ENCODE results near the gene CCDC149.
A peak's percentile ranks its signal among the peaks of the same experiment; 100 is the strongest.

Gene CCDC149

DNA sequence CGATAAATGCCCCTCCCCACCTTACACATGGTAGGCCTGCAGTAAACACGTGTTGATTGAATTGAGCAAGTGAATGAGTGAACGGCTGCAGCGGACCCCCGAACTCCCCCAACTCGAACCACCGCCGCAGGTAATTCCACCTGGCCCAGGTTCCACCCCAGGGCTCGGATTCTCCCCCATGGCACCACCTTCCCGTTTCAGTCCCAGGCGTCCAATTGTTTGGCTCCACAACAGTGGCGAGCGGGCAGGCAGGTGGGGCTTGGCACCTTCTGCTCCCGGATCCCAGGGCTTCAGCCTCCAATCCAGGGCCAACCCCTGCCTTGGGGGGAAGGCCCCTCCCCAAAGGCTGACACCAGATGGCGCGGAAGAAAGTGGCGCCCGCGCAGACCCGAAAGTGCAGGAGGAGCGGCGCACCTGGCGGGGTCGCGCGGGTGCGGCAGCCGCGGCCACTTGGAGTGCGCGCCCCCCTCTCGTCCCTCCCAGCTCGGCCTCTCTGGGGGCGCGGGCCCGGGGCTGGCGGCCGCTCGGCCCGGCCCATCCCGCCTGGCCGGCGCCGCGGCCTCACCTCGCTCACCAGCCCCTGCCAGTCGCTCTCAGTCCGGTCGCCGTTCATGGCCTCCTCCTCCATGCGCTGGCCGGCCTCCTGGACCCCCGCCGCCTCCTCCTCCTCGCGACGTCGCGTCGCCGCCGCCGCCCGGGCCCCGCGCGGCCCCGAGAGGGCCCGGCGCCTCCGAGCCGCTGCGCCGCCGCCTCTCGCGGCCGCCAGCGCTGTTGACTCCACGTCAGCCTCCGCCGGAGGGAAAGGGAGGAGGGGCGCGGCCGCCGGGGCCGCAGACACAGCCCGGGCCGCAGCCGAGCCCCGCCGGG lies at the start of gene CCDC149:
TSS of gene CCDC149 (minus strand) at position 791 of the 867 bp plus-strand sequence. CDS start at position 613, 178 bp downstream.
- ATAC-seq = peak; percentile 86
- TF ChIP-seq CREB5 (CRISPR knock-in tag; IDR thresholded peaks at IDR 0.05; ENCODE audit: low read depth) (no peak), ESRRG (CRISPR knock-in tag; IDR thresholded peaks at IDR 0.05) (no peak), ZC3H10 (CRISPR knock-in tag; IDR thresholded peaks at IDR 0.05) (no peak), TOX (CRISPR knock-in tag; IDR thresholded peaks at IDR 0.05; ENCODE audit: borderline replicate concordance) (no peak), ZFP3 (CRISPR knock-in tag; IDR thresholded peaks at IDR 0.05) (no peak), ZFP30 (CRISPR knock-in tag; IDR thresholded peaks at IDR 0.05) (no peak), ZNF565 (CRISPR knock-in tag; conservative IDR thresholded peaks at IDR 0.05; ENCODE audit: low read depth) (no peak), RARB (CRISPR knock-in tag; IDR thresholded peaks at IDR 0.05) (no peak), CSRNP3 (CRISPR knock-in tag; IDR thresholded peaks at IDR 0.05) (no peak), OSR1 (CRISPR knock-in tag; IDR thresholded peaks at IDR 0.05) (no peak), ZNF70 (CRISPR knock-in tag; IDR thresholded peaks at IDR 0.05) (no peak), GLIS3 (CRISPR knock-in tag; IDR thresholded peaks at IDR 0.05) (no peak)
- TF ChIP-seq, protein P1, sequence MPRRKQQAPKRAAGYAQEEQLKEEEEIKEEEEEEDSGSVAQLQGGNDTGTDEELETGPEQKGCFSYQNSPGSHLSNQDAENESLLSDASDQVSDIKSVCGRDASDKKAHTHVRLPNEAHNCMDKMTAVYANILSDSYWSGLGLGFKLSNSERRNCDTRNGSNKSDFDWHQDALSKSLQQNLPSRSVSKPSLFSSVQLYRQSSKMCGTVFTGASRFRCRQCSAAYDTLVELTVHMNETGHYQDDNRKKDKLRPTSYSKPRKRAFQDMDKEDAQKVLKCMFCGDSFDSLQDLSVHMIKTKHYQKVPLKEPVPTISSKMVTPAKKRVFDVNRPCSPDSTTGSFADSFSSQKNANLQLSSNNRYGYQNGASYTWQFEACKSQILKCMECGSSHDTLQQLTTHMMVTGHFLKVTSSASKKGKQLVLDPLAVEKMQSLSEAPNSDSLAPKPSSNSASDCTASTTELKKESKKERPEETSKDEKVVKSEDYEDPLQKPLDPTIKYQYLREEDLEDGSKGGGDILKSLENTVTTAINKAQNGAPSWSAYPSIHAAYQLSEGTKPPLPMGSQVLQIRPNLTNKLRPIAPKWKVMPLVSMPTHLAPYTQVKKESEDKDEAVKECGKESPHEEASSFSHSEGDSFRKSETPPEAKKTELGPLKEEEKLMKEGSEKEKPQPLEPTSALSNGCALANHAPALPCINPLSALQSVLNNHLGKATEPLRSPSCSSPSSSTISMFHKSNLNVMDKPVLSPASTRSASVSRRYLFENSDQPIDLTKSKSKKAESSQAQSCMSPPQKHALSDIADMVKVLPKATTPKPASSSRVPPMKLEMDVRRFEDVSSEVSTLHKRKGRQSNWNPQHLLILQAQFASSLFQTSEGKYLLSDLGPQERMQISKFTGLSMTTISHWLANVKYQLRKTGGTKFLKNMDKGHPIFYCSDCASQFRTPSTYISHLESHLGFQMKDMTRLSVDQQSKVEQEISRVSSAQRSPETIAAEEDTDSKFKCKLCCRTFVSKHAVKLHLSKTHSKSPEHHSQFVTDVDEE (CRISPR knock-in tag; IDR thresholded peaks at IDR 0.05) = no peak
- TF ChIP-seq, protein P2, sequence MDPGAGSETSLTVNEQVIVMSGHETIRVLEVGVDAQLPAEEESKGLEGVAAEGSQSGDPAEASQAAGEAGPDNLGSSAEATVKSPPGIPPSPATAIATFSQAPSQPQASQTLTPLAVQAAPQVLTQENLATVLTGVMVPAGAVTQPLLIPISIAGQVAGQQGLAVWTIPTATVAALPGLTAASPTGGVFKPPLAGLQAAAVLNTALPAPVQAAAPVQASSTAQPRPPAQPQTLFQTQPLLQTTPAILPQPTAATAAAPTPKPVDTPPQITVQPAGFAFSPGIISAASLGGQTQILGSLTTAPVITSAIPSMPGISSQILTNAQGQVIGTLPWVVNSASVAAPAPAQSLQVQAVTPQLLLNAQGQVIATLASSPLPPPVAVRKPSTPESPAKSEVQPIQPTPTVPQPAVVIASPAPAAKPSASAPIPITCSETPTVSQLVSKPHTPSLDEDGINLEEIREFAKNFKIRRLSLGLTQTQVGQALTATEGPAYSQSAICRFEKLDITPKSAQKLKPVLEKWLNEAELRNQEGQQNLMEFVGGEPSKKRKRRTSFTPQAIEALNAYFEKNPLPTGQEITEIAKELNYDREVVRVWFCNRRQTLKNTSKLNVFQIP (CRISPR knock-in tag; IDR thresholded peaks at IDR 0.05; ENCODE audit: borderline replicate concordance, low read depth) = no peak
- TF ChIP-seq, protein P3, sequence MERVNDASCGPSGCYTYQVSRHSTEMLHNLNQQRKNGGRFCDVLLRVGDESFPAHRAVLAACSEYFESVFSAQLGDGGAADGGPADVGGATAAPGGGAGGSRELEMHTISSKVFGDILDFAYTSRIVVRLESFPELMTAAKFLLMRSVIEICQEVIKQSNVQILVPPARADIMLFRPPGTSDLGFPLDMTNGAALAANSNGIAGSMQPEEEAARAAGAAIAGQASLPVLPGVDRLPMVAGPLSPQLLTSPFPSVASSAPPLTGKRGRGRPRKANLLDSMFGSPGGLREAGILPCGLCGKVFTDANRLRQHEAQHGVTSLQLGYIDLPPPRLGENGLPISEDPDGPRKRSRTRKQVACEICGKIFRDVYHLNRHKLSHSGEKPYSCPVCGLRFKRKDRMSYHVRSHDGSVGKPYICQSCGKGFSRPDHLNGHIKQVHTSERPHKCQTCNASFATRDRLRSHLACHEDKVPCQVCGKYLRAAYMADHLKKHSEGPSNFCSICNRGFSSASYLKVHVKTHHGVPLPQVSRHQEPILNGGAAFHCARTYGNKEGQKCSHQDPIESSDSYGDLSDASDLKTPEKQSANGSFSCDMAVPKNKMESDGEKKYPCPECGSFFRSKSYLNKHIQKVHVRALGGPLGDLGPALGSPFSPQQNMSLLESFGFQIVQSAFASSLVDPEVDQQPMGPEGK (CRISPR knock-in tag; IDR thresholded peaks at IDR 0.05; ENCODE audit: borderline replicate concordance) = no peak

GRCh38 chr4:24957886-24958285 lies 45.0 kb upstream of the CCDC149 start:
- ATAC-seq = no peak
- TF ChIP-seq OSR1 (CRISPR knock-in tag; IDR thresholded peaks at IDR 0.05) (no peak), ISL1 (CRISPR knock-in tag; IDR thresholded peaks at IDR 0.05) (no peak), ZFP3 (CRISPR knock-in tag; IDR thresholded peaks at IDR 0.05) (no peak), PPARA (CRISPR knock-in tag; IDR thresholded peaks at IDR 0.05; ENCODE audit: borderline replicate concordance) (no peak), ZNF70 (CRISPR knock-in tag; IDR thresholded peaks at IDR 0.05) (no peak), ARNTL (CRISPR knock-in tag; IDR thresholded peaks at IDR 0.05; ENCODE audit: borderline replicate concordance, low read depth) (no peak)
- TF ChIP-seq, protein P1 (CRISPR knock-in tag; IDR thresholded peaks at IDR 0.05) = no peak

All from SK-N-SH treated with all-trans-retinoic acid at 6 μM for 48 hours (cell line).